ENCODE results near the gene MRPL23.

DNA sequence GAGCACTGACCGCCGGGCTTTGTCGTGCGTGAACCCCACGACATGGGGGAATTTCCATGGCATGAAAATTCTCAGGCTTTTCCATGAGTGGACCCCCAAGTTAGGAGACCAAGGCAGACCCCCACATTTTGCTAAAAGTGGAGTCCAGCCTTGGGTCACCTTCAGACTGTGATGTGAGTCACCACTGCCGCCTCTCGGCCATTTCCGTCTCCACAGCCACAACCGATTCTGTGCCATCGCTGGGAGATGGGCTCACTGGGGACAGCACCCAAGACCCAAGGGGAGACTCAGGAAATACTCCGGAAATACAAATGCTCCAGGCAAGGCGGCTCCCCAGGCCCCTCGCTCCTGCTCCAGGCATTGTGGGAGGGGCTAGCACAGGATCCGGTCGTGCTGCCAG lies 51.7 kb downstream of the MRPL23 start:
- TF ChIP-seq, protein P1, sequence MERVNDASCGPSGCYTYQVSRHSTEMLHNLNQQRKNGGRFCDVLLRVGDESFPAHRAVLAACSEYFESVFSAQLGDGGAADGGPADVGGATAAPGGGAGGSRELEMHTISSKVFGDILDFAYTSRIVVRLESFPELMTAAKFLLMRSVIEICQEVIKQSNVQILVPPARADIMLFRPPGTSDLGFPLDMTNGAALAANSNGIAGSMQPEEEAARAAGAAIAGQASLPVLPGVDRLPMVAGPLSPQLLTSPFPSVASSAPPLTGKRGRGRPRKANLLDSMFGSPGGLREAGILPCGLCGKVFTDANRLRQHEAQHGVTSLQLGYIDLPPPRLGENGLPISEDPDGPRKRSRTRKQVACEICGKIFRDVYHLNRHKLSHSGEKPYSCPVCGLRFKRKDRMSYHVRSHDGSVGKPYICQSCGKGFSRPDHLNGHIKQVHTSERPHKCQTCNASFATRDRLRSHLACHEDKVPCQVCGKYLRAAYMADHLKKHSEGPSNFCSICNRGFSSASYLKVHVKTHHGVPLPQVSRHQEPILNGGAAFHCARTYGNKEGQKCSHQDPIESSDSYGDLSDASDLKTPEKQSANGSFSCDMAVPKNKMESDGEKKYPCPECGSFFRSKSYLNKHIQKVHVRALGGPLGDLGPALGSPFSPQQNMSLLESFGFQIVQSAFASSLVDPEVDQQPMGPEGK (CRISPR knock-in tag; IDR thresholded peaks at IDR 0.05; ENCODE audit: borderline replicate concordance): no peak
- TF ChIP-seq GLIS3 (CRISPR knock-in tag; IDR thresholded peaks at IDR 0.05) (no peak), TOX (CRISPR knock-in tag; IDR thresholded peaks at IDR 0.05; ENCODE audit: borderline replicate concordance) (no peak), TCF4 (CRISPR knock-in tag; IDR thresholded peaks at IDR 0.05; ENCODE audit: borderline replicate concordance) (no peak)

Data from SK-N-SH treated with all-trans-retinoic acid at 6 μM for 48 hours (cell line).